Measurements from ENCODE around the gene STK39.

Gene STK39

GRCh38 chr2:168118733-168119514 is 128.5 kb downstream of the STK39 start:
- Histone ChIP-seq H3K4me1 (ENCODE audit: insufficient read depth, low read length) (peaks cover 6% of the 10 kb centered on the region), H3K36me3 (ENCODE audit: insufficient read depth, low read length) (peaks cover 41% of the 10 kb centered on the region), H3K27me3 (ENCODE audit: insufficient read depth, low read length) (no peaks in the 10 kb centered on the region), H3K9me3 (ENCODE audit: low read length) (no peaks in the 10 kb centered on the region), H3K4me3 (ENCODE audit: low read length) (no peak overlapping the region), H2AFZ (ENCODE audit: low read depth, low read length) (no peak overlapping the region)

- Histone ChIP-seq H3K36me3 (ENCODE audit: insufficient read depth, low read length) (peaks cover 21% of the 10 kb centered on the region), H3K9me3 (ENCODE audit: low read length) (no peaks in the 10 kb centered on the region), H3K4me1 (ENCODE audit: insufficient read depth, low read length) (peaks cover 3% of the 10 kb centered on the region), H3K4me3 (ENCODE audit: low read length) (no peak overlapping the region), H2AFZ (ENCODE audit: low read depth, low read length) (no peak overlapping the region), H3K27me3 (ENCODE audit: insufficient read depth, low read length) (no peaks in the 10 kb centered on the region)
Observed at GRCh38 chr2:168116448-168116847, 130.9 kb downstream of the STK39 start.

DNA sequence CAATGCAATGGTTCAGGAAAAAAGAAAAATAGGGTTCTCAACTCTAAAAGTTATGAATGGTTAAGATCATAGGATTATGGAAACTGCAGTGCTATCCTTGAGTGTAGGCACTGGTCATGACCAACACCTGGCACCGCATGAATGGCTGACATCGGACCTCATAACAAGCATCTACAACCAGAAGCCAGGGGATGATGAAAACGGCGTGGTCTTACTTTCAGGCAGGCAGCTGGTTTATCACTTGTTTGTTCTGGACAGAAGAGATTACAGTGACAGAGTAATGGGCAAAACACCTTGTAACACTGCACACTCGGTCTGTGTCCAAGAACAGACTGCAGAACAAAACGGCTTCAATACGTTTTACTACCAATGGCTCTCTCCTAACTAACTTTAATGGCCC is 132.8 kb downstream of the STK39 start:
- H2AFZ ChIP-seq (ENCODE audit: low read depth, low read length) = no peak overlapping the region
- no peaks in the 10 kb centered on the region for H3K9me3 ChIP-seq (ENCODE audit: low read length)
- H3K36me3 ChIP-seq (ENCODE audit: insufficient read depth, low read length) = peaks cover 25% of the 10 kb centered on the region
- no peak overlapping the region for H3K4me3 ChIP-seq (ENCODE audit: low read length)
- no peaks in the 10 kb centered on the region for H3K27me3 ChIP-seq (ENCODE audit: insufficient read depth, low read length)
- peaks cover 3% of the 10 kb centered on the region for H3K4me1 ChIP-seq (ENCODE audit: insufficient read depth, low read length)

- Histone ChIP-seq H2AFZ (ENCODE audit: low read depth, low read length) (no peak overlapping the region), H3K36me3 (ENCODE audit: insufficient read depth, low read length) (peaks cover 27% of the 10 kb centered on the region), H3K4me1 (ENCODE audit: insufficient read depth, low read length) (peaks cover 3% of the 10 kb centered on the region), H3K27me3 (ENCODE audit: insufficient read depth, low read length) (no peaks in the 10 kb centered on the region), H3K9me3 (ENCODE audit: low read length) (no peaks in the 10 kb centered on the region), H3K4me3 (ENCODE audit: low read length) (no peak overlapping the region)
Observed at GRCh38 chr2:168114040-168114439, 133.4 kb downstream of the STK39 start.

GRCh38 chr2:168107322-168107721 is 140.1 kb downstream of the STK39 start:
- no peaks in the 10 kb centered on the region for H3K9me3 ChIP-seq (ENCODE audit: low read length)
- peaks cover 29% of the 10 kb centered on the region for H3K36me3 ChIP-seq (ENCODE audit: insufficient read depth, low read length)
- H3K4me1 ChIP-seq (ENCODE audit: insufficient read depth, low read length) = peaks cover 3% of the 10 kb centered on the region

GRCh38 chr2:168105127-168105683 is 142.2 kb downstream of the STK39 start:
- peaks cover 28% of the 10 kb centered on the region for H3K36me3 ChIP-seq (ENCODE audit: insufficient read depth, low read length)
- H3K4me3 ChIP-seq (ENCODE audit: low read length) = no peak overlapping the region
- H2AFZ ChIP-seq (ENCODE audit: low read depth, low read length) = no peak overlapping the region
- H3K9me3 ChIP-seq (ENCODE audit: low read length) = peaks cover 3% of the 10 kb centered on the region
- peaks cover 3% of the 10 kb centered on the region for H3K4me1 ChIP-seq (ENCODE audit: insufficient read depth, low read length)
- no peaks in the 10 kb centered on the region for H3K27me3 ChIP-seq (ENCODE audit: insufficient read depth, low read length)

More at GRCh38 chr2:168107322-168107721, 140.1 kb downstream of the STK39 start:
- H2AFZ ChIP-seq (ENCODE audit: low read depth, low read length) = no peak overlapping the region
- H3K27me3 ChIP-seq (ENCODE audit: insufficient read depth, low read length) = no peaks in the 10 kb centered on the region
- no peak overlapping the region for H3K4me3 ChIP-seq (ENCODE audit: low read length)

DNA sequence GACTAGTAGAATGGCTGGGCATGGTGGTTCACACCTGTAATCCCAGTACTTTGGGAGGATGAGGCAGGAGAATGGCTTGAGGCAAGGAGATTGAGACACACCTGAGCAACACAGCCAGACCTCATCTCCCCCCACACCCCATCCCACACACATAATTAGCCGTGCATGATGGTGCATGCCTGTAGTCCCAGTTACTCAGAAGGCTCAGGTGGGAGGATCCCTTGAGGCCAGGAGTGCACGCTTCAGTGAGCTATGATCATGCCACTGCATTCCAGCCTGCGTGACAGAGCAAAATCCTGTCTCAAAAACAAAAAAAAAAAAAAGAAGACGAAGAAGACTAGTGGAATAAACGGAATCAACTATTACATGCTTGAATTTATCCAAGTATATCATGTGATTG is 150.0 kb downstream of the STK39 start:
- Histone ChIP-seq H2AFZ (ENCODE audit: low read depth, low read length) (no peak overlapping the region), H3K36me3 (ENCODE audit: insufficient read depth, low read length) (peaks cover 23% of the 10 kb centered on the region), H3K9me3 (ENCODE audit: low read length) (peaks cover 3% of the 10 kb centered on the region), H3K4me3 (ENCODE audit: low read length) (no peak overlapping the region), H3K27me3 (ENCODE audit: insufficient read depth, low read length) (no peaks in the 10 kb centered on the region), H3K4me1 (ENCODE audit: insufficient read depth, low read length) (no peaks in the 10 kb centered on the region)

- no peaks in the 10 kb centered on the region for H3K9me3 ChIP-seq (ENCODE audit: low read length)
- H3K4me1 ChIP-seq (ENCODE audit: insufficient read depth, low read length) = no peaks in the 10 kb centered on the region
- no peak overlapping the region for H2AFZ ChIP-seq (ENCODE audit: low read depth, low read length)
- H3K27me3 ChIP-seq (ENCODE audit: insufficient read depth, low read length) = no peaks in the 10 kb centered on the region
- H3K36me3 ChIP-seq (ENCODE audit: insufficient read depth, low read length) = peaks cover 20% of the 10 kb centered on the region
- H3K4me3 ChIP-seq (ENCODE audit: low read length) = no peak overlapping the region
Observed at GRCh38 chr2:168096158-168096557, 151.2 kb downstream of the STK39 start.

DNA sequence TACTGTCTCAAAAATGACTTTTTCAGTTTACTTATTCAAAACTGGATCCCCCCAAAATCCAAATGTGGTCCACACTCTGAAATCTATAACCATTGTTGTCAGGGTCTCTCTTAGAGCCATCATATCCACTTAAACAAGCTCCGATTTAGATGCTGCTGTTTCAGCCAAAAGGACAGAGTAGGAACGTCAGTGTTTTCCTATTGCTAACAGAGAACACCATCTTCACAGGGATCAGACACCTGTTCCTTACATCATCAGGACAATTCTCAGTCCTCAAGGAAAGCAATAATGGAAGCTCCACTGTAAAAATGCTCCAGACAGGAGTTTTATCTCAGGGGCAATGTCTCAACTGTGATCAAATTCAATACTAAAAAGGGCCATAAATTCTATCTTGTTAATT is 155.4 kb downstream of the STK39 start:
- H3K4me1 ChIP-seq (ENCODE audit: insufficient read depth, low read length) = no peaks in the 10 kb centered on the region
- no peaks in the 10 kb centered on the region for H3K27me3 ChIP-seq (ENCODE audit: insufficient read depth, low read length)
- H2AFZ ChIP-seq (ENCODE audit: low read depth, low read length) = no peak overlapping the region
- H3K4me3 ChIP-seq (ENCODE audit: low read length) = no peak overlapping the region
- no peaks in the 10 kb centered on the region for H3K9me3 ChIP-seq (ENCODE audit: low read length)
- peaks cover 9% of the 10 kb centered on the region for H3K36me3 ChIP-seq (ENCODE audit: insufficient read depth, low read length)

DNA sequence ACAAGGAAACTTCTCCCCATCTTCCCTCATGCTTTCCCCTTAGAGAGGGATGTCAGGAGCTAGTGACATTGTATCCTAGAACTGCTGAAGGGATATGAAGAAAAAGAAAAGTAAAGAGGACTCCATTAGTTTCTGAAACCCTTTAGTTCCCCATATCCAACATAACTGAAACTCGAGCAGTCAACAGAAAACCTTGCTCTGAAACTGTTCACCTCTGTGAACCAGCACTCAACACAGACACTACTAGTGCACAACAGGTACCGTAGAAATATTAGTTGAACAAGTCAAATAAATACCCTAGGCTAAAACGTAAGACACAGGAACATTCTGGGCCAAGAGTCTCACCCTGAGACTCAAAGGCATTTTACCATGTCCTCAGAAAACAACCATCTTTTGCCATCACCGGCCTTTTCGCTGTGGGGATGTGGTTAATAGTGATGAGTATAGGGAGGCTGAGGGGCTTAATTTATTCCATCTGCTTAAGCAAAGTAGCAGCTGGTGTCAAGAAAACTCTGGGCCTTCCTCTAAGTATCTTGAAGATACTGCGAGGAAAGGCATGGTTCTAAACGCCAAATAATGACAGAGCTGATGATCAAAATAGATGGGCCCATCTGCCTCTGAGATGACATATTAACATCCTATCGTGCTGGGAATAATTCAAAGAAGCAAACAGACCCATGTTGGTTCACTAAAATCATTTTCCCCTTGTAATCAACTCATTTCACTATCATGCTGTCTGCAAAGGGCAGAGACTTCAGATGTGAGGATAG is 156.8 kb downstream of the STK39 start:
- Histone ChIP-seq H3K36me3 (ENCODE audit: insufficient read depth, low read length) (peaks cover 3% of the 10 kb centered on the region), H3K9me3 (ENCODE audit: low read length) (no peaks in the 10 kb centered on the region), H3K4me1 (ENCODE audit: insufficient read depth, low read length) (no peaks in the 10 kb centered on the region), H3K4me3 (ENCODE audit: low read length) (no peak overlapping the region), H2AFZ (ENCODE audit: low read depth, low read length) (no peak overlapping the region), H3K27me3 (ENCODE audit: insufficient read depth, low read length) (no peaks in the 10 kb centered on the region)

DNA sequence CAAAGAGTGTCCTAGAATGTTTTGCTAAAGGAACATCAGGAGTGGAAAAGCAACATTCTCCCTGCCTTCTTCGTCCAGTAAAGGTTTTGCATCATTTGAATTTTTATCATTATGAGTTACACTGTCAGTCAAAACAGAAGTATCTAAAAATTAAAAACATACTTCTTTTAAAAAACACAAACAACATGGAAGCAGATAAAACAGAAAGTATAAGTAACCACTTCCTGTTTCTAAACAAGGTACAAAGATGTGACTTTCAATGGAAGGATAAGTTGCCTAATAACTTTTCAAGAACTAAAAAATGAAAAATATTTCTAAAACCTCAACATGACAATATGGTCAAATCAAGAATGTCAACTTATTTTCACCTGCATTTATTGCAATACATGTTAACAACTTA is 158.2 kb downstream of the STK39 start:
- no peak overlapping the region for H3K4me3 ChIP-seq (ENCODE audit: low read length)
- peaks cover 3% of the 10 kb centered on the region for H3K36me3 ChIP-seq (ENCODE audit: insufficient read depth, low read length)
- no peaks in the 10 kb centered on the region for H3K27me3 ChIP-seq (ENCODE audit: insufficient read depth, low read length)
- H3K4me1 ChIP-seq (ENCODE audit: insufficient read depth, low read length) = peaks cover 3% of the 10 kb centered on the region
- H3K9me3 ChIP-seq (ENCODE audit: low read length) = no peaks in the 10 kb centered on the region
- H2AFZ ChIP-seq (ENCODE audit: low read depth, low read length) = no peak overlapping the region

- Histone ChIP-seq H3K36me3 (ENCODE audit: insufficient read depth, low read length) (no peaks in the 10 kb centered on the region), H3K4me3 (ENCODE audit: low read length) (no peak overlapping the region), H3K9me3 (ENCODE audit: low read length) (no peaks in the 10 kb centered on the region), H2AFZ (ENCODE audit: low read depth, low read length) (no peak overlapping the region), H3K4me1 (ENCODE audit: insufficient read depth, low read length) (peaks cover 5% of the 10 kb centered on the region), H3K27me3 (ENCODE audit: insufficient read depth, low read length) (no peaks in the 10 kb centered on the region)
Observed at GRCh38 chr2:168087401-168087800, 160.0 kb downstream of the STK39 start.

- Histone ChIP-seq H3K4me3 (ENCODE audit: low read length) (no peak overlapping the region), H3K27me3 (ENCODE audit: insufficient read depth, low read length) (no peaks in the 10 kb centered on the region), H3K4me1 (ENCODE audit: insufficient read depth, low read length) (peaks cover 5% of the 10 kb centered on the region), H2AFZ (ENCODE audit: low read depth, low read length) (no peak overlapping the region), H3K9me3 (ENCODE audit: low read length) (no peaks in the 10 kb centered on the region), H3K36me3 (ENCODE audit: insufficient read depth, low read length) (no peaks in the 10 kb centered on the region)
Observed at GRCh38 chr2:168086851-168087250, 160.5 kb downstream of the STK39 start.
